ENCODE data around the gene C6orf15. TPM values are rescaled to one million over a fixed set of nuclear protein-coding genes. Genes with fewer than 3 reads are reported as not detected.

Gene C6orf15
- total RNA-seq, 1 donor from 2014 or later, result not detected

DNA sequence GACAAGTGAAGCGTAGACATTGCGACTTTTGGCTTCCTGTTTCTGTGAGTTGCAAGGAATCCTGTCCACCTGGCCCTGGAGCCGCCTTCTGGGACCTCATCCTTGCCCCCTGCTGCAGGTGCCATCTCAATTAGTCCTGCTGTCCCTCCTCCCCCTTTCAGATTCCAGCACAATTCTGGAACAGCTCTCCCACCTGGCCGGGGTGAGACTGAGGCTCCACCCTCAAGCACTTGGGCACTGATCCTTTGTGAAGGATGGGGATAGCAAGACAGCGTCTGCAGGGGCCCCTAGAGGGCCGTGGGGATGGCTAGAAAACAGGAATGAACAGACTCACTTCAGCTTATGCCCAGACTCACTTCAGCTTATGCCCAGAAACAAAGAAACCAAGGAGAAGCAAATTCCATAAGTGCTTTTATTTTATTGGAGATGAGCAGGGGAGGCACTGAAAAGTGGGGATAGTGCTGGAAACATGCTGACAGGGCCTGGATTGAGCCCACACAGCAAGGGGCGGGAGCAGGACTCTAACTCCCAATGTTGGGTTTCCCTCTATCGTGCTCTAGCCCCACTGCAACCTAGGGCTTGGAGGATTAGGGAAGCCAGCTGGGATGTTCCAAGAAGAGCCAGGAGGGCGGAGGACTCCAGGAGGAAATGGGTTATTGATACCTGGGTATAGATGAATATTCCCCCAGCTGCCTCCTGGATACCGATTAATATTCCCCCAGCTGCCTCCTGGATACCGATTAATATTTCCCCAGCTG lies 1.4 kb downstream of the C6orf15 start:
- Mint-ChIP-seq H3K9me3 (ENCODE audit: unreplicated experiment) (no peaks in the 10 kb centered on the region), H3K27me3 (ENCODE audit: unreplicated experiment) (peaks cover 12% of the 10 kb centered on the region), H3K36me3 (ENCODE audit: unreplicated experiment) (no peaks in the 10 kb centered on the region), H3K4me3 (ENCODE audit: unreplicated experiment) (no peak overlapping the region), H3K4me1 (ENCODE audit: low read depth, unreplicated experiment) (no peaks in the 10 kb centered on the region), H3K27ac (ENCODE audit: unreplicated experiment) (no peak overlapping the region)
- TF ChIP-seq CTCF (IDR thresholded peaks at IDR 0.05; ENCODE audit: partially characterized antibody, unreplicated experiment), result no peak
- no peak for DNase-seq

DNA sequence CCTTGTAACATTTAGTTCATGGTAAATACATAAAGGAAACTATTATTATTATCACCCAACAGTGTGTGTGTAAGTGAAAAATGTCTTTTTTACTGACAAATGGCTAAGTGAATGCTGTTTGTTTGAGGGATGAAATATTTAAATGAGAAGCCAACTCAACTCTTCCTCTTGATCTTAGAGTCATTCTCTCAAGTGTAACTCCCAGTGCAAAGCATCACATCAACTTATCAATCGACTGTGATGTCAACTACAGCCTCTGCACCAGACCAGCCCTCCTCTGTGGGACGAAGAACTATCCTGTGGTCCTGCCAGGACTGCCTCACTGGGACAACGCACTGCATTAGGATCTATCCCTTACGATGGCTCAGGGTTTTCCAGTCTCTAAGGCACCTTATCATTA lies 5.3 kb downstream of the C6orf15 start:
- Mint-ChIP-seq H3K36me3 (ENCODE audit: unreplicated experiment) (no peaks in the 10 kb centered on the region), H3K4me3 (ENCODE audit: unreplicated experiment) (no peak overlapping the region), H3K27me3 (ENCODE audit: unreplicated experiment) (peaks cover 8% of the 10 kb centered on the region), H3K27ac (ENCODE audit: unreplicated experiment) (no peak overlapping the region), H3K9me3 (ENCODE audit: unreplicated experiment) (peaks cover 1% of the 10 kb centered on the region), H3K4me1 (ENCODE audit: low read depth, unreplicated experiment) (no peaks in the 10 kb centered on the region)
- no peak for DNase-seq
- TF ChIP-seq CTCF (IDR thresholded peaks at IDR 0.05; ENCODE audit: partially characterized antibody, unreplicated experiment), result no peak

DNA sequence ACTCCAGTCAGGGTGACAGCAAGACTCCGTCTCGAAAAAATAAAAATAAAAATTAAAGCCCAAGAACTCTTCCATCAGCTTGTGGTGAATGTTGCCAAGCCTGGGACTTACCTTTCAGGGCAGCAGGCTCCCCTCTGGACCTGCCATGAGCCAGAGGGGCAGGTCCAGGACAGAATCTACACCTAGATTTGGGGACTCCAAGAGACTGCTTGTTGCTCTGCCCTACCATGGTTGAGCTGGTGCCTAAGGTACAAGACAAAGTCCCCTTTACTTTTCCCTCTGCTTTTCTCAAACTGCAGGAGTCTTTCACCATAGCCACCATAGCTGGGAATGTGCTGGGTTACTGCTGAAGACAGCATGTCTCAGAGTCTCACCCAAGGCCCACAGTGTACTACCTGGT lies 9.2 kb downstream of the C6orf15 start:
- TF ChIP-seq CTCF (IDR thresholded peaks at IDR 0.05; ENCODE audit: partially characterized antibody, unreplicated experiment), result no peak
- Mint-ChIP-seq H3K27me3 (ENCODE audit: unreplicated experiment) (peaks cover 4% of the 10 kb centered on the region), H3K27ac (ENCODE audit: unreplicated experiment) (no peak overlapping the region), H3K4me1 (ENCODE audit: low read depth, unreplicated experiment) (no peaks in the 10 kb centered on the region), H3K36me3 (ENCODE audit: unreplicated experiment) (no peaks in the 10 kb centered on the region), H3K4me3 (ENCODE audit: unreplicated experiment) (no peak overlapping the region), H3K9me3 (ENCODE audit: unreplicated experiment) (peaks cover 1% of the 10 kb centered on the region)
- no peak for DNase-seq

- H3K9me3 Mint-ChIP-seq (ENCODE audit: unreplicated experiment), result peaks cover 1% of the 10 kb centered on the region
- peaks cover 4% of the 10 kb centered on the region for H3K27me3 Mint-ChIP-seq (ENCODE audit: unreplicated experiment)
- H3K4me3 Mint-ChIP-seq (ENCODE audit: unreplicated experiment), result no peak overlapping the region
- H3K36me3 Mint-ChIP-seq (ENCODE audit: unreplicated experiment), result no peaks in the 10 kb centered on the region
- H3K27ac Mint-ChIP-seq (ENCODE audit: unreplicated experiment), result no peak overlapping the region
- TF ChIP-seq CTCF (IDR thresholded peaks at IDR 0.05; ENCODE audit: partially characterized antibody, unreplicated experiment), result no peak
- no peak for DNase-seq
- H3K4me1 Mint-ChIP-seq (ENCODE audit: low read depth, unreplicated experiment), result no peaks in the 10 kb centered on the region
These were observed 13.9 kb downstream of the C6orf15 start for GRCh38 chr6:31098449-31098938.

GRCh38 chr6:31096656-31097055 lies 15.7 kb downstream of the C6orf15 start:
- no peak for TF ChIP-seq CTCF (IDR thresholded peaks at IDR 0.05; ENCODE audit: partially characterized antibody, unreplicated experiment)
- DNase-seq, result no peak
- Mint-ChIP-seq H3K4me1 (ENCODE audit: low read depth, unreplicated experiment) (no peaks in the 10 kb centered on the region), H3K9me3 (ENCODE audit: unreplicated experiment) (no peaks in the 10 kb centered on the region), H3K4me3 (ENCODE audit: unreplicated experiment) (no peak overlapping the region), H3K36me3 (ENCODE audit: unreplicated experiment) (no peaks in the 10 kb centered on the region), H3K27me3 (ENCODE audit: unreplicated experiment) (peaks cover 6% of the 10 kb centered on the region), H3K27ac (ENCODE audit: unreplicated experiment) (no peak overlapping the region)
